RWPE2 (cell line): ENCODE data around the gene SLC38A5.
A peak's percentile ranks its signal among the peaks of the same experiment; 100 is the strongest.

Experiments used
- ATAC-seq: fragments of 200-7000 bp; cut with Tn5 transposase; 3 replicates; pipeline ENCODE4 v1.9.1; 2021; ENCODE audit warnings: low read depth
- DNase-seq: peaks from one replicate; pipeline ENCODE4 v3.0.0-alpha.2; 2020; ENCODE audit warnings: low spot score
- H3K27ac ChIP-seq: fragments of 450-650 bp; 2 replicates; pipeline ENCODE4 v1.5.1; 2017; ENCODE audit warnings: mild to moderate bottlenecking; ENCODE audit not compliant: poor library complexity, severe bottlenecking
- H3K27me3 ChIP-seq: fragments of 250-450 bp; sonication (Bioruptor Pico); 2 replicates; pipeline ENCODE4 v1.5.1; 2021; ENCODE audit warnings: mild to moderate bottlenecking, moderate library complexity; ENCODE audit not compliant: insufficient read depth, poor library complexity, severe bottlenecking
- H3K36me3 ChIP-seq: fragments of 250-450 bp; sonication (Bioruptor Pico); 2 replicates; pipeline ENCODE4 v1.5.1; 2020; ENCODE audit warnings: low read depth, mild to moderate bottlenecking, moderate library complexity
- H3K4me1 ChIP-seq: fragments of 250-450 bp; sonication (Bioruptor Pico); 2 replicates; pipeline ENCODE4 v1.5.1; 2021; ENCODE audit warnings: mild to moderate bottlenecking, moderate library complexity; ENCODE audit not compliant: insufficient read depth, poor library complexity, severe bottlenecking
- H3K4me3 ChIP-seq: fragments of 250-450 bp; sonication (Bioruptor Pico); 2 replicates; pipeline ENCODE4 v1.5.1; 2021; ENCODE audit warnings: mild to moderate bottlenecking, moderate library complexity; ENCODE audit not compliant: severe bottlenecking
- H3K9me3 ChIP-seq: fragments of 250-450 bp; sonication (Bioruptor Pico); 2 replicates; pipeline ENCODE4 v1.5.1; 2021; ENCODE audit warnings: mild to moderate bottlenecking, moderate library complexity; ENCODE audit not compliant: severe bottlenecking
- TF ChIP-seq, protein P1 (sequence below): fragments of 450-650 bp; IDR thresholded peaks from one replicate; pipeline ENCODE4 v1.5.1; 2017; ENCODE audit warnings: mild to moderate bottlenecking, moderate library complexity; ENCODE audit not compliant: poor library complexity, severe bottlenecking

Gene SLC38A5

DNA sequence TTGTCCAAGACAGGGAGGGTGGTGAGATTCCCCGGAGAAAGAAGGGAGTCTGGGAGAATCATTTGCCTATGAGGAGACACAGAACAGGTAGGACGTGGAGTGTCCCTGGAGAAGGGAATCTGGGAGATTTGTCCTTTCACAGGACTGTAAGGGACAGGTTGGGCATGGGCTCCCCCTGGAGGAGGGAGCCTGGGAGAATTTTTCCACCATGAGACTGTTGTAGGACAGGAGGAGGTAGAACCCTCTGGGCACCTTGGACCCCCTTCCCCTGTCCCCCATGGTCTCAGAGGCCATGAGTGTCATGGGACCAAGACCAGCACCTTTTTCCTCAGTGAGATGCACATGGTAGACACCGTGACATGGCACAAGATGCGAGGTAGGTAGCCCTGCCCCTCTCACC is 41.5 kb upstream of the SLC38A5 start:
- Histone ChIP-seq H3K9me3 (no peaks in the 10 kb centered on the region), H3K27me3 (no peaks in the 10 kb centered on the region), H3K4me3 (no peak overlapping the region), H3K36me3 (peaks cover 41% of the 10 kb centered on the region), H3K4me1 (peaks cover 10% of the 10 kb centered on the region), H3K27ac (peak overlapping the region; percentile 58)
- TF ChIP-seq, protein P1, sequence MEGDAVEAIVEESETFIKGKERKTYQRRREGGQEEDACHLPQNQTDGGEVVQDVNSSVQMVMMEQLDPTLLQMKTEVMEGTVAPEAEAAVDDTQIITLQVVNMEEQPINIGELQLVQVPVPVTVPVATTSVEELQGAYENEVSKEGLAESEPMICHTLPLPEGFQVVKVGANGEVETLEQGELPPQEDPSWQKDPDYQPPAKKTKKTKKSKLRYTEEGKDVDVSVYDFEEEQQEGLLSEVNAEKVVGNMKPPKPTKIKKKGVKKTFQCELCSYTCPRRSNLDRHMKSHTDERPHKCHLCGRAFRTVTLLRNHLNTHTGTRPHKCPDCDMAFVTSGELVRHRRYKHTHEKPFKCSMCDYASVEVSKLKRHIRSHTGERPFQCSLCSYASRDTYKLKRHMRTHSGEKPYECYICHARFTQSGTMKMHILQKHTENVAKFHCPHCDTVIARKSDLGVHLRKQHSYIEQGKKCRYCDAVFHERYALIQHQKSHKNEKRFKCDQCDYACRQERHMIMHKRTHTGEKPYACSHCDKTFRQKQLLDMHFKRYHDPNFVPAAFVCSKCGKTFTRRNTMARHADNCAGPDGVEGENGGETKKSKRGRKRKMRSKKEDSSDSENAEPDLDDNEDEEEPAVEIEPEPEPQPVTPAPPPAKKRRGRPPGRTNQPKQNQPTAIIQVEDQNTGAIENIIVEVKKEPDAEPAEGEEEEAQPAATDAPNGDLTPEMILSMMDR: peak; percentile 36
- ATAC-seq: no peak
- no peak for DNase-seq

DNA sequence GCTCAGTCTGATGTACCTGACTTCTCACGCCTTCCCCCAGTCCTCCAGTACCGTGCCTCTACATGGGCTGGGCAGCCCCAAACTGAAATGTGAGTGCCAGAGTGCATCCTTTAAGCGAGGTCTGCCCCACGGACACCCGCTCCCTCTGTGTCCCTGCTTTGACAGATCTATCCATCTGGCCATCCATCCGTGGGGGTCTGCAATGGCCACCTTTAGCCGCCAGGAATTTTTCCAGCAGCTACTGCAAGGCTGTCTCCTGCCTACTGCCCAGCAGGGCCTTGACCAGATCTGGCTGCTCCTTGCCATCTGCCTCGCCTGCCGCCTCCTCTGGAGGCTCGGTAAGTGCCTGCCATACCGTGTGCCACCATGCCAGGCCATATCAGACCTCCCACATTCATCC is 39.6 kb upstream of the SLC38A5 start:
- peak overlapping the region; percentile 88 for H3K4me3 ChIP-seq
- H3K27ac ChIP-seq: peak overlapping the region; percentile 58
- ATAC-seq (no peak), DNase-seq (no peak)
- no peaks in the 10 kb centered on the region for H3K27me3 ChIP-seq
- TF ChIP-seq, protein P1: no peak
- no peaks in the 10 kb centered on the region for H3K9me3 ChIP-seq
- H3K4me1 ChIP-seq: peaks cover 10% of the 10 kb centered on the region
- H3K36me3 ChIP-seq: peaks cover 33% of the 10 kb centered on the region

DNA sequence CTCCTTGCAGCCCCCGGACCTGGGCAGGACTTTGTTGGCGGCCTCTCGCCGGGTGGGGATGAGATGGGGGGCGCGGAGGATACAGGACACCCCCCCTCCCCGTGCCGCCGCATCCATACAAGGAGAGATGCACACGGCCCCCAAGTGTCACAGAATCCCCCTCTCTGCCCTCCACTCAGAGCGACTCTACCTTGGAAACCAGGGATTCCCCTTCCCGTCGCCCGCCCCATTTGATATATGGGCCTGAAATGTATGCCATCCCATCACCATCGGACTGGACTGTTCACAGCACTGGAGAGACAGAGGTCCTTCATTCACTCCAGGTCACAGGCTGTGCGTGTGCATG is 39.2 kb upstream of the SLC38A5 start:
- H3K4me1 ChIP-seq: peaks cover 8% of the 10 kb centered on the region
- DNase-seq (no peak), ATAC-seq (no peak)
- peak overlapping the region; percentile 88 for H3K4me3 ChIP-seq
- TF ChIP-seq, protein P1: no peak
- no peaks in the 10 kb centered on the region for H3K27me3 ChIP-seq
- no peaks in the 10 kb centered on the region for H3K9me3 ChIP-seq
- H3K36me3 ChIP-seq: peaks cover 29% of the 10 kb centered on the region
- peak overlapping the region; percentile 58 for H3K27ac ChIP-seq

DNA sequence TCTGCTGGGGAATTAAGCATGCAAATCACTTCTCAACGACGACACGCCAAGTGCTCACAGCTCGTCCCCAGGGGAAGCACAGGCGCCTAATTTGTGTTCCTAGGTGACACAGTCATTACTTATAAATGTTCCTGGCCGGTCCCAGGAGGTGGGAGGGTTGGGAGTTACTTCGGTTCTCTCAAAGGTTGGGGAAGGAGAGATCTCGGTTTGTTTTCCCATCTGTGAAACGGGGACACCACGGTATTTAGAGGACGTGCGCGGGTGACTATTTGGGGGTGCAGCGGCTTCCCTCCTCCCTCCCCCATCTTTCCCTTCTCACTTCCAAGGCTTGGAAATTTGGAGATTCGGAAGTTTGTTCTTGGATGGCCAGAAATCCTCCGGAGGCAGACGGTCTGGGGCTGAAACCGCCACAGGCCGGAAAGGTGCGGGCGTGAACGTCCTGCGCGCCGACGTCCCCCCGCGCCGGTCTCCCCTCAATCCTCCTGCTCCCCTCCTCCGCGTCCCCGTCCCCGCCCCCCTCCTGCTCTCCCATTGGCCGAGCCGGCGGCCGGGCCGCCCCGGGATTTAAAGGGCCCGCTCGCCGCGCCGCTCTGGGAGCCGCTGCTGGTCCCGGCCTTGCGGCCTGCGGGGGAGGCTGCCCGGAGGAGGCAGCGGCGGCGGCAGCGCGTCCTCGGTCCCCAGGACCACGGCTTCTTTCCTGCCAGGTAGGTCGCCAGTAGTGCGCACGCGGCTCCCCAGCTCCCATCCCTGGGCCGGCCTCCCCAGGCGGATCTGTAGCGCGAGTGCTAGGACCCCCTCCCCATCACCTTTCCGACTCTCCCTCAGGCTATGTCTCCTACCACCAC is 38.6 kb upstream of the SLC38A5 start, which contains the start of gene PORCN:
TSS of gene PORCN (plus strand) at position 593 of the 845 bp plus-strand sequence. CDS start 829 bp downstream, outside the sequence.
- Histone ChIP-seq H3K4me1 (peaks cover 4% of the 10 kb centered on the region), H3K36me3 (peaks cover 23% of the 10 kb centered on the region), H3K9me3 (no peaks in the 10 kb centered on the region), H3K27me3 (no peaks in the 10 kb centered on the region), H3K27ac (peak within 1 kb of the TSS; percentile 58), H3K4me3 (peak within 1 kb of the TSS; percentile 88)
- peak; percentile 75 for DNase-seq
- TF ChIP-seq, protein P1: no peak
- peak; percentile 90 for ATAC-seq

DNA sequence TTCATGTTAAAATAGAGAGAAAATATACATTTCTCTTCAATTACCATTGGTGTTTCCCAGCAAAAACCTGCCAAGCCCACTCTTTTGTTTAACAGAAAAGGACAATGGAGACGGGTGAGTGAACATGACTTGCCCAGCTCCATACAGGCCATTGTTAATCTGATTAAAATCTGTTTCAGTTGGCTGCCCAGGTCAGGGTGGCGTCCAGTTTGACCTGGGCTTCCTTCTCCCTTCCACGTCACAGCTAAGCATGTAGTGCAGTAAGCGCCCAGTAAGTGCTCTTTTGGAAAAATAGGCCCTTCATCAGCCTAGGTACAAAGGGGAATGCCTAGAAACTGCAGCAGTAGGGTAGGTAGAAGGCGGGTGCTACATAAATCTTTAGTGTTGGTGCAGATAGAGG is 37.2 kb upstream of the SLC38A5 start:
- no peak for ATAC-seq
- DNase-seq: no peak
- Histone ChIP-seq H3K9me3 (no peaks in the 10 kb centered on the region), H3K4me1 (peaks cover 4% of the 10 kb centered on the region), H3K36me3 (peaks cover 15% of the 10 kb centered on the region), H3K27me3 (no peaks in the 10 kb centered on the region), H3K4me3 (no peak overlapping the region), H3K27ac (no peak overlapping the region)
- TF ChIP-seq, protein P1: no peak
